AG04449 (cell line): ENCODE results near the gene OR52K2.
"Not testable (repeated sequence)": the region's sequence is repeated elsewhere in the genome, so short reads cannot be mapped to it uniquely, and the experiment has no call there.

Experiments used
- CTCF ChIA-PET: fragments of 350-600 bp; formaldehyde crosslinking; extraction: SDS; loops from one replicate; lab custom pipeline; 2021; ENCODE audit warnings: antibody characterized with exemption; lab: Yijun Ruan, JAX
- POLR2A ChIA-PET: fragments of 400-600, 350-600 bp; formaldehyde crosslinking; extraction: SDS; loops from one replicate; lab custom pipeline; 2020; ENCODE audit warnings: antibody characterized with exemption, inconsistent platforms; lab: Yijun Ruan, JAX
- DNase-seq: peaks from one replicate; pipeline ENCODE4 v3.0.0-alpha.2; 2010; ENCODE audit warnings: low read depth, low spot score
- H3K4me3 ChIP-seq: 2 replicates; pipeline ENCODE4 v1.5.1; 2011; ENCODE audit warnings: low read depth, mild to moderate bottlenecking, control low read depth, low read length
- TF ChIP-seq, protein P1 (sequence below): IDR thresholded peaks from one replicate; pipeline ENCODE4 v1.5.1; 2011; ENCODE audit warnings: mild to moderate bottlenecking, moderate library complexity, low read length, control low read depth, inconsistent platforms; ENCODE audit not compliant: insufficient read depth; ENCODE audit errors: missing control alignments

OR52K2 gene

DNA sequence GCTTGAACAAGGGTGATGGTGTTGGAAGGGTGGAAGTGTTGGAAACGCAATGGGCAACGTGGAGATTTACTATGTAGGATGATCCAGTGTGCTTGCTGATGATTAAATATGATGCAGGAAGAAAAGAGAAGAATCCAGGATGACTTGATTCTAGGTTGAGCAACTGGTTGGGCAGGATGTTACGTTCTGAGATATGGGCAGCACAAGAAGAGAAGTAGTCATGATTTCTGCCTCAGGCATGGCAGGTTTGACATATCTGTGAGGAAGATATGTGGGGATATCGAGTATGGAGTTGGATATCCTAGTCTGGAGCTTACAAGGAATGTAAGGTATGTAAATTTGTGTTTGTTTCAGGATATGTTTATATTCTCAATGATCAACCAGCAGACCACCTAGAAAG, 35.2 kb downstream of the OR52K2 start:
- no peak for DNase-seq
- TF ChIP-seq, protein P1, sequence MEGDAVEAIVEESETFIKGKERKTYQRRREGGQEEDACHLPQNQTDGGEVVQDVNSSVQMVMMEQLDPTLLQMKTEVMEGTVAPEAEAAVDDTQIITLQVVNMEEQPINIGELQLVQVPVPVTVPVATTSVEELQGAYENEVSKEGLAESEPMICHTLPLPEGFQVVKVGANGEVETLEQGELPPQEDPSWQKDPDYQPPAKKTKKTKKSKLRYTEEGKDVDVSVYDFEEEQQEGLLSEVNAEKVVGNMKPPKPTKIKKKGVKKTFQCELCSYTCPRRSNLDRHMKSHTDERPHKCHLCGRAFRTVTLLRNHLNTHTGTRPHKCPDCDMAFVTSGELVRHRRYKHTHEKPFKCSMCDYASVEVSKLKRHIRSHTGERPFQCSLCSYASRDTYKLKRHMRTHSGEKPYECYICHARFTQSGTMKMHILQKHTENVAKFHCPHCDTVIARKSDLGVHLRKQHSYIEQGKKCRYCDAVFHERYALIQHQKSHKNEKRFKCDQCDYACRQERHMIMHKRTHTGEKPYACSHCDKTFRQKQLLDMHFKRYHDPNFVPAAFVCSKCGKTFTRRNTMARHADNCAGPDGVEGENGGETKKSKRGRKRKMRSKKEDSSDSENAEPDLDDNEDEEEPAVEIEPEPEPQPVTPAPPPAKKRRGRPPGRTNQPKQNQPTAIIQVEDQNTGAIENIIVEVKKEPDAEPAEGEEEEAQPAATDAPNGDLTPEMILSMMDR, result no peak
- POLR2A ChIA-PET, result no interaction called here
- CTCF ChIA-PET, result no interaction called here
- H3K4me3 ChIP-seq, result no peak overlapping the region

- POLR2A ChIA-PET, H3K4me3 ChIP-seq, DNase-seq: not testable (repeated sequence)
- CTCF ChIA-PET, result interaction anchor here (2.8 to 8.2 kb wide), 2 partner anchors 300 to 306 kb away, joined by 16 to 204 read pairs; no protein-coding TSS in a partner anchor
Observed at GRCh38 chr11:4491405-4491804, 42.3 kb downstream of the OR52K2 start.

GRCh38 chr11:4491878-4492606, 42.9 kb downstream of the OR52K2 start:
- no peak overlapping the region for H3K4me3 ChIP-seq
- CTCF ChIA-PET, result interaction anchor here (1.1 to 8.2 kb wide), 8 partner anchors 11 to 313 kb away, joined by 3 to 204 read pairs (median 10); no protein-coding TSS in a partner anchor
- TF ChIP-seq, protein P1, result no peak
- DNase-seq, result no peak
- POLR2A ChIA-PET, result no interaction called here

- POLR2A ChIA-PET, result no interaction called here
- TF ChIP-seq, protein P1, result no peak
- DNase-seq, result no peak
- CTCF ChIA-PET, result interaction anchor here (0.6 to 8.2 kb wide), 10 partner anchors 9 to 316 kb away, joined by 3 to 204 read pairs (median 6); no protein-coding TSS in a partner anchor
- H3K4me3 ChIP-seq, result no peak overlapping the region
Observed at GRCh38 chr11:4493480-4493818, 44.4 kb downstream of the OR52K2 start.

DNA sequence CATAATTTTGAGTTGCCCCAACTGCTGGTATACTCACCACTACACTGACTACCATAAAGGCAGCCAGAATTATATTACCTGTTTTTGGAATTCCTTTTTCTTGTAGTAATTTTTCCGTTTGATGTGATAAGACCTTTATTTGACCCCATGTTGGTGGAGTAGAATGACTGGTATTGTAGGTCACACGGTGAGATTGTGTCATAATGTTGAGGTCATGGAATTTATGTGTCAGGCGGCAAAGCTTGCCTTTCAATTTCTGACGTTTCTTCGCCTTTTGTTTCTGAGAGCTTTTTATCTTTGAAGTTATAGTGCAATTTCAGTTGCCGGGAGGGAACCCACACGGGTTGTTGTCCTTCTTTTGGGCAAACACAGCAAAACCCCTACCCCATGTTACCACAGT, 46.4 kb downstream of the OR52K2 start:
- TF ChIP-seq, protein P1, result no peak

DNA sequence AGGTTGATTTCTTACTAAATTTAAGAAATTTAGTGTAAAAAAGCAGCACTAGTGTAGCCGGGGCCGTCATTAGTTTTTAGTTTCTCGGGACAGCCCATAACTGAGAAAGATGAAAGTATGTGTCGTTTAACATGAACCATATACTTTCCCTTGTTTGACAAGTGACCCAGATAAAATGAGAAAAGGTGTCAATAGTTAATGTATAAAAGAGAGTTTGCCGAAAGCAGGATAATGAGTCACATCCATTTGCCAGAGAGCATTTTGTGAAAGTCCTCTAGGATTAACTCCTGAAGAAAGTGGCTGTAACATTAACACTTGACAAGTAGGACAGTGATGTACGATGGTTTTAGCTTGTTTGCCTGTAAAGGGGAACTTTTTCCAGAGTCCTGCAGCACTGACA, 46.9 kb downstream of the OR52K2 start:
- DNase-seq, result no peak
- H3K4me3 ChIP-seq, result no peak overlapping the region
- TF ChIP-seq, protein P1, result no peak
- ChIA-PET CTCF (interaction anchor here (8.2 kb wide), 1 partner anchor 311 kb away, joined by 204 read pairs; no protein-coding TSS in a partner anchor), POLR2A (no interaction called here)

More for the DNA sequence above, 46.4 kb downstream of the OR52K2 start:
- POLR2A ChIA-PET, result no interaction called here
- CTCF ChIA-PET, result interaction anchor here (8.2 kb wide), 1 partner anchor 310 kb away, joined by 204 read pairs; no protein-coding TSS in a partner anchor
- H3K4me3 ChIP-seq, result no peak overlapping the region
- no peak for DNase-seq
